ENCODE results near the gene AP2M1.

GRCh38 chr3:184140436-184140835 lies 34.2 kb upstream of the AP2M1 start:
- no peak for TF ChIP-seq CTCF (conservative IDR thresholded peaks at IDR 0.05; ENCODE audit: low read length)
- no peak for TF ChIP-seq EZH2phosphoT487 (IDR thresholded peaks at IDR 0.05; ENCODE audit: borderline replicate concordance, low read depth, low read length)
